SK-N-SH treated with all-trans-retinoic acid at 6 μM for 48 hours (cell line): ENCODE results near the gene SNX30.

Experiments
- ATAC-seq: fragments of 200-7000 bp; cut with Tn5 transposase; 3 replicates; pipeline ENCODE4 v1.9.1; 2020; ENCODE audit warnings: mild to moderate bottlenecking, moderate library complexity
- ARNTL ChIP-seq: fragments of 450-650 bp; formaldehyde crosslinking; IDR thresholded peaks from 2 replicates; pipeline ENCODE4 v1.5.0; 2020; ENCODE audit warnings: low read depth, mild to moderate bottlenecking, moderate library complexity, borderline replicate concordance
- BACH2 ChIP-seq: fragments of 250-450 bp; sonication (Bioruptor Pico); IDR thresholded peaks from 2 replicates; pipeline ENCODE4 v1.9.0; 2021; ENCODE audit warnings: mild to moderate bottlenecking, borderline replicate concordance
- CSDC2 ChIP-seq: fragments of 250-450 bp; sonication (Bioruptor Pico); IDR thresholded peaks from 2 replicates; pipeline ENCODE4 v1.5.0; 2020; ENCODE audit warnings: mild to moderate bottlenecking, moderate library complexity
- GLIS3 ChIP-seq: fragments of 250-450 bp; sonication (Bioruptor Pico); IDR thresholded peaks from 2 replicates; pipeline ENCODE4 v1.5.0; 2020; ENCODE audit warnings: mild to moderate bottlenecking, moderate library complexity
- ISL1 ChIP-seq: fragments of 250-450 bp; sonication (Bioruptor Pico); IDR thresholded peaks from 2 replicates; pipeline ENCODE4 v2.1.2; 2022; ENCODE audit warnings: mild to moderate bottlenecking, moderate library complexity
- OSR1 ChIP-seq: fragments of 250-450 bp; sonication (Bioruptor Pico); IDR thresholded peaks from 2 replicates; pipeline ENCODE4 v1.8.0; 2022; ENCODE audit warnings: moderate library complexity, mild to moderate bottlenecking, inconsistent platforms
- SNAI2 ChIP-seq: fragments of 250-450 bp; sonication (Bioruptor Pico); IDR thresholded peaks from 2 replicates; pipeline ENCODE4 v1.5.0; 2020; ENCODE audit warnings: mild to moderate bottlenecking, moderate library complexity
- TOX ChIP-seq: fragments of 250-450 bp; sonication (Bioruptor Pico); IDR thresholded peaks from 2 replicates; pipeline ENCODE4 v1.8.0; 2021; ENCODE audit warnings: mild to moderate bottlenecking, moderate library complexity, borderline replicate concordance
- ZC3H10 ChIP-seq: fragments of 250-450 bp; sonication (Bioruptor Pico); IDR thresholded peaks from 2 replicates; pipeline ENCODE4 v1.5.1; 2021; ENCODE audit warnings: mild to moderate bottlenecking, moderate library complexity
- ZNF565 ChIP-seq: fragments of 450-650 bp; formaldehyde crosslinking; conservative IDR thresholded peaks from 2 replicates; pipeline ENCODE4 v1.5.0; 2020; ENCODE audit warnings: low read depth, mild to moderate bottlenecking, moderate library complexity
- ZNF70 ChIP-seq: fragments of 450-650 bp; formaldehyde crosslinking; IDR thresholded peaks from 2 replicates; pipeline ENCODE4 v1.5.0; 2020; ENCODE audit warnings: mild to moderate bottlenecking, moderate library complexity
- ZNF8 ChIP-seq: fragments of 450-650 bp; formaldehyde crosslinking; IDR thresholded peaks from 2 replicates; pipeline ENCODE4 v1.5.0; 2020; ENCODE audit warnings: mild to moderate bottlenecking, moderate library complexity
- TF ChIP-seq, protein P1 (sequence below): fragments of 250-450 bp; sonication (Bioruptor Pico); IDR thresholded peaks from 2 replicates; pipeline ENCODE4 v1.5.1; 2021; ENCODE audit warnings: mild to moderate bottlenecking, moderate library complexity
- TF ChIP-seq, protein P2 (sequence below): fragments of 250-450 bp; sonication (Bioruptor Pico); IDR thresholded peaks from 2 replicates; pipeline ENCODE4 v1.5.0; 2020; ENCODE audit warnings: mild to moderate bottlenecking, moderate library complexity
- TF ChIP-seq, protein P3 (sequence below): fragments of 250-450 bp; sonication (Bioruptor Pico); IDR thresholded peaks from 2 replicates; pipeline ENCODE4 v1.5.1; 2020; ENCODE audit warnings: low read depth, mild to moderate bottlenecking, moderate library complexity
- TF ChIP-seq, protein P4 (sequence below): fragments of 250-450 bp; sonication (Bioruptor Pico); IDR thresholded peaks from 2 replicates; pipeline ENCODE4 v1.8.0; 2020; ENCODE audit warnings: mild to moderate bottlenecking, moderate library complexity, borderline replicate concordance

Gene SNX30

DNA sequence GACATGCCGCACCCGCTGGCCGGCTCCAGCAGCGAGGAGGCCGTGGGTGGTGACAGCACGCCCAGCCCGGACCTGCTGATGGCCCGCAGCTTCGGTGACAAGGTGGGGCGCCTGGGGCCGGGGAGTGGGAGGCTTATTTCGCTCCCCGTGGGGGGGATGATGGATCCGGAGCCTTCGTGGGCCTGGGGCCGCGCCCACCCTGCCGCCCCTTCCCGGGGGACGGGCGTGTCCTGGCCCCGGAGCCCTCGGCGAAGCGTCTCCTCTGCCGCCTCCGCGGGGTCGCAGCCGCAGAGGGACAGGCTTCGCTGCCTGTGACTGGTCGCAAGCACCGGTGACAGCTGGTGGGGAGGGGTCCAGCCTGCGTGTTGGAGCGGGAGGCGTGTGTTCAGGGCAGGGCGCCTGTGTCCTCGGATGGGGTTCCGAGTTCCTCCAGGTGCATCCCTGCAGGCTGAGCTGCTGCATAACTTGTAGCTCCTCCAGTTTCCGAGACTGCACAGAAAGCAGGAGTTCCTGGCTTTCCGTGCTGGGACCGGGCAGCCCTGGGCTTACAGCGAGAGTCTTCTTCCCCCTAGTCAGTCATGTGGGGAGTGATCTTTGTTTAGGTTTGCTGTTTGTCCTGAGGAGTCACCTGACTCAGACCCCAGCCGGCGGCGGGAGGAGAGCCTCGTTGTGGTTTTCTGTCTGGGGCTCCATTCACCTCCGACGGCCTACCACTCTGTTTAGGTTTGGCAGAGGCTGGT lies 666 bp downstream of the SNX30 start:
- TF ChIP-seq, protein P1, sequence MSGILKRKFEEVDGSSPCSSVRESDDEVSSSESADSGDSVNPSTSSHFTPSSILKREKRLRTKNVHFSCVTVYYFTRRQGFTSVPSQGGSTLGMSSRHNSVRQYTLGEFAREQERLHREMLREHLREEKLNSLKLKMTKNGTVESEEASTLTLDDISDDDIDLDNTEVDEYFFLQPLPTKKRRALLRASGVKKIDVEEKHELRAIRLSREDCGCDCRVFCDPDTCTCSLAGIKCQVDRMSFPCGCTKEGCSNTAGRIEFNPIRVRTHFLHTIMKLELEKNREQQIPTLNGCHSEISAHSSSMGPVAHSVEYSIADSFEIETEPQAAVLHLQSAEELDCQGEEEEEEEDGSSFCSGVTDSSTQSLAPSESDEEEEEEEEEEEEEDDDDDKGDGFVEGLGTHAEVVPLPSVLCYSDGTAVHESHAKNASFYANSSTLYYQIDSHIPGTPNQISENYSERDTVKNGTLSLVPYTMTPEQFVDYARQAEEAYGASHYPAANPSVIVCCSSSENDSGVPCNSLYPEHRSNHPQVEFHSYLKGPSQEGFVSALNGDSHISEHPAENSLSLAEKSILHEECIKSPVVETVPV (CRISPR knock-in tag), result no peak
- TF ChIP-seq CSDC2 (CRISPR knock-in tag), result no peak
- TF ChIP-seq, protein P2, sequence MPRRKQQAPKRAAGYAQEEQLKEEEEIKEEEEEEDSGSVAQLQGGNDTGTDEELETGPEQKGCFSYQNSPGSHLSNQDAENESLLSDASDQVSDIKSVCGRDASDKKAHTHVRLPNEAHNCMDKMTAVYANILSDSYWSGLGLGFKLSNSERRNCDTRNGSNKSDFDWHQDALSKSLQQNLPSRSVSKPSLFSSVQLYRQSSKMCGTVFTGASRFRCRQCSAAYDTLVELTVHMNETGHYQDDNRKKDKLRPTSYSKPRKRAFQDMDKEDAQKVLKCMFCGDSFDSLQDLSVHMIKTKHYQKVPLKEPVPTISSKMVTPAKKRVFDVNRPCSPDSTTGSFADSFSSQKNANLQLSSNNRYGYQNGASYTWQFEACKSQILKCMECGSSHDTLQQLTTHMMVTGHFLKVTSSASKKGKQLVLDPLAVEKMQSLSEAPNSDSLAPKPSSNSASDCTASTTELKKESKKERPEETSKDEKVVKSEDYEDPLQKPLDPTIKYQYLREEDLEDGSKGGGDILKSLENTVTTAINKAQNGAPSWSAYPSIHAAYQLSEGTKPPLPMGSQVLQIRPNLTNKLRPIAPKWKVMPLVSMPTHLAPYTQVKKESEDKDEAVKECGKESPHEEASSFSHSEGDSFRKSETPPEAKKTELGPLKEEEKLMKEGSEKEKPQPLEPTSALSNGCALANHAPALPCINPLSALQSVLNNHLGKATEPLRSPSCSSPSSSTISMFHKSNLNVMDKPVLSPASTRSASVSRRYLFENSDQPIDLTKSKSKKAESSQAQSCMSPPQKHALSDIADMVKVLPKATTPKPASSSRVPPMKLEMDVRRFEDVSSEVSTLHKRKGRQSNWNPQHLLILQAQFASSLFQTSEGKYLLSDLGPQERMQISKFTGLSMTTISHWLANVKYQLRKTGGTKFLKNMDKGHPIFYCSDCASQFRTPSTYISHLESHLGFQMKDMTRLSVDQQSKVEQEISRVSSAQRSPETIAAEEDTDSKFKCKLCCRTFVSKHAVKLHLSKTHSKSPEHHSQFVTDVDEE (CRISPR knock-in tag), result no peak
- no peak for TF ChIP-seq ZNF565 (CRISPR knock-in tag)
- no peak for TF ChIP-seq ZNF70
- no peak for TF ChIP-seq TOX (CRISPR knock-in tag)
- no peak for TF ChIP-seq BACH2 (CRISPR knock-in tag)
- peak; percentile 58 for ATAC-seq

DNA sequence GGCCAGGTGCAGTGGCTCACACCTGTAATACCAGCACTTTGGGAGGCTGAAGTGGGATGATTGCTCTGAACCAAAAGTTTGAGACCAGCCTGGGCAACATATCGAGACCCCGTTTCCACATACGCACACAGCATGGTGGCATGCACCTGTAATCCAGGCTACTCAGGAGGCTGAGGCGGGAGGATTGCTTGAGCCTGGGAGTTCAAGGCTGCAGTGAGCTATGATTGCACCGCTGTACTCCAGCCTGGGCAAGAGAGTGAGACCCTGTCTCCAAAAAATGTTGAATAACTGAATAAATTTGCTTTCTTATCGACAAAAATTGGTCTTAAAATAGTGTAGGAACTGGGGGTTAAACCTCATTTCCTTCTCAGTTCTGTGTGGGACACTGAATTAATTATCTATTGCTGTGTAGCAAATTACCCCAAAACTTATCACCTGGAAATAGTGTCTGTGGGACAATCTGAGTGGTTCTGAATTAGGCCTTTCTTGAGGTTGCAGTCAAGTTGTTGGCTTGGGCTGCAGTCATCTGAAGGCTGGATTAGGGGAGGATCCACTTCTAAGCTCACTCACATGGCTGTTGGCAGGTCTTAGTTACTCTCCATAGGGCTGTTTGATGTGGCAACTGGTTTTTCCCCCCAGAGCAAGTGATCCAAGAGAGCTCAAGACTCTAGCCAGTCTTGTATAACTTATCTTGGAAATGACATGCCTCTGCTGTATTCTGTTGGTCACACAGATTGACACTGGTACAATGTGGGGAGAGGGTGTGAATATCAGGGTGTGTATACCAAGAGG lies 2.0 kb downstream of the SNX30 start:
- no peak for ATAC-seq
- TF ChIP-seq, protein P3, sequence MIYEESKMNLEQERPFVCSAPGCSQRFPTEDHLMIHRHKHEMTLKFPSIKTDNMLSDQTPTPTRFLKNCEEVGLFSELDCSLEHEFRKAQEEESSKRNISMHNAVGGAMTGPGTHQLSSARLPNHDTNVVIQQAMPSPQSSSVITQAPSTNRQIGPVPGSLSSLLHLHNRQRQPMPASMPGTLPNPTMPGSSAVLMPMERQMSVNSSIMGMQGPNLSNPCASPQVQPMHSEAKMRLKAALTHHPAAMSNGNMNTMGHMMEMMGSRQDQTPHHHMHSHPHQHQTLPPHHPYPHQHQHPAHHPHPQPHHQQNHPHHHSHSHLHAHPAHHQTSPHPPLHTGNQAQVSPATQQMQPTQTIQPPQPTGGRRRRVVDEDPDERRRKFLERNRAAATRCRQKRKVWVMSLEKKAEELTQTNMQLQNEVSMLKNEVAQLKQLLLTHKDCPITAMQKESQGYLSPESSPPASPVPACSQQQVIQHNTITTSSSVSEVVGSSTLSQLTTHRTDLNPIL (CRISPR knock-in tag), result no peak
- TF ChIP-seq ISL1 (CRISPR knock-in tag), result no peak
- no peak for TF ChIP-seq ARNTL (CRISPR knock-in tag)
- TF ChIP-seq ZNF70, result no peak
- TF ChIP-seq, protein P4, sequence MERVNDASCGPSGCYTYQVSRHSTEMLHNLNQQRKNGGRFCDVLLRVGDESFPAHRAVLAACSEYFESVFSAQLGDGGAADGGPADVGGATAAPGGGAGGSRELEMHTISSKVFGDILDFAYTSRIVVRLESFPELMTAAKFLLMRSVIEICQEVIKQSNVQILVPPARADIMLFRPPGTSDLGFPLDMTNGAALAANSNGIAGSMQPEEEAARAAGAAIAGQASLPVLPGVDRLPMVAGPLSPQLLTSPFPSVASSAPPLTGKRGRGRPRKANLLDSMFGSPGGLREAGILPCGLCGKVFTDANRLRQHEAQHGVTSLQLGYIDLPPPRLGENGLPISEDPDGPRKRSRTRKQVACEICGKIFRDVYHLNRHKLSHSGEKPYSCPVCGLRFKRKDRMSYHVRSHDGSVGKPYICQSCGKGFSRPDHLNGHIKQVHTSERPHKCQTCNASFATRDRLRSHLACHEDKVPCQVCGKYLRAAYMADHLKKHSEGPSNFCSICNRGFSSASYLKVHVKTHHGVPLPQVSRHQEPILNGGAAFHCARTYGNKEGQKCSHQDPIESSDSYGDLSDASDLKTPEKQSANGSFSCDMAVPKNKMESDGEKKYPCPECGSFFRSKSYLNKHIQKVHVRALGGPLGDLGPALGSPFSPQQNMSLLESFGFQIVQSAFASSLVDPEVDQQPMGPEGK (CRISPR knock-in tag), result no peak
- TF ChIP-seq ZC3H10 (CRISPR knock-in tag), result no peak
- TF ChIP-seq GLIS3 (CRISPR knock-in tag), result no peak
- TF ChIP-seq ZNF565 (CRISPR knock-in tag), result no peak
- no peak for TF ChIP-seq OSR1
- TF ChIP-seq ZNF8, result no peak
- TF ChIP-seq, protein P1 (CRISPR knock-in tag), result no peak
- TF ChIP-seq CSDC2 (CRISPR knock-in tag), result no peak

DNA sequence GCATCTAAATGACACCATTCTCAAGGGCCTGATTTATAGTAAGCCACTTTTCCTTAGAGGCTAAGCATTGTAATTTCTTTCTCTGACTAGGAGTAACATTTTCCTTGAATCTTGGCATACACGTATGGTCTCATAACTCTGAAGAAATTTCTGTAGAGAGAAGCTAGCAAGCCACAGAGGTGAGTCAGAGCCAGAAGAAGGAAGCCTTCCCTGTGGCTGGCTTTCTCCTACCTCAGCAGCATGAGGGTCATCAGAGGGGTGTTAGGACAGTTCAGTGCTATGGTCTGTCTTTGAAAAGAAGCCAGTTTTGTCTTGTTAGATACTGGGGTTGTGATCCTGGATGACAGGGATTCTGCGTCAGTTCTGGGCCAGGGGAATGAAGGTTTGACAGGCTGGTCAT lies 3.2 kb downstream of the SNX30 start:
- TF ChIP-seq ZNF70 (no peak), OSR1 (no peak), GLIS3 (CRISPR knock-in tag) (no peak), SNAI2 (CRISPR knock-in tag) (no peak)
- ATAC-seq, result peak; percentile 73

DNA sequence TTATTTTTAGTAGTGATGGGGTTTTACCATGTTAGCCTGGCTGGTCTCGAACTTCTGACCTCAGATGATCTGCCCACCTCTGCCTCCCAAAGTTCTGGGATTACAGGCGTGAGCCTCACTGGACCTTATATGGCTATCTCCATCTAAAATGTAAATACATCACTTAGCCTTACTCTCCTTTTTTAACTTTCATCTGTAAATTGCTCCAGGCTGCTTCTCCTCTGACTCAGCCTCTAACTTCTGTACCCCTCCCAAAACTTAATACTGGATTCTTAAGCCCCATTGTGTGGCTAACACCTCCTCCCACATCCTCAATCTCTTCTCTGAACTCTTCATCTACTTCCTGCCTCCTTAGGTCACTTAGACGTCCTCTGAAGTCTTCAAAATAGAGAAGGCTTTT lies 4.0 kb downstream of the SNX30 start:
- ATAC-seq, result no peak
- no peak for TF ChIP-seq ZNF70
